GM12875 (cell line): Measurements from ENCODE around the gene STAB2.

ENCODE experiments used
- H3K4me3 ChIP-seq: one replicate; pipeline ENCODE4 v1.5.1; 2011; ENCODE audit warnings: low read depth, low read length, control low read depth
- CTCF ChIP-seq: IDR thresholded peaks from 2 replicates; pipeline ENCODE4 v1.5.1; 2011; ENCODE audit warnings: low read depth, mild to moderate bottlenecking, control low read depth, inconsistent platforms, low read length, moderate library complexity, borderline replicate concordance; ENCODE audit not compliant: insufficient read depth

Gene STAB2

GRCh38 chr12:103561174-103561573 is 25.9 kb upstream of the STAB2 start:
- no peak overlapping the region for H3K4me3 ChIP-seq
- no peak for TF ChIP-seq CTCF

GRCh38 chr12:103566398-103566797 is 20.7 kb upstream of the STAB2 start:
- no peak for TF ChIP-seq CTCF
- no peak overlapping the region for H3K4me3 ChIP-seq

- H3K4me3 ChIP-seq = no peak overlapping the region
- no peak for TF ChIP-seq CTCF
Measured at GRCh38 chr12:103569278-103569677, 17.8 kb upstream of the STAB2 start.

GRCh38 chr12:103571286-103571685 is 15.8 kb upstream of the STAB2 start:
- TF ChIP-seq CTCF = no peak
- H3K4me3 ChIP-seq = no peak overlapping the region

- no peak for TF ChIP-seq CTCF
- no peak overlapping the region for H3K4me3 ChIP-seq
Measured at GRCh38 chr12:103572312-103573045, 14.6 kb upstream of the STAB2 start.

GRCh38 chr12:103573185-103573584 is 13.9 kb upstream of the STAB2 start:
- TF ChIP-seq CTCF = no peak
- no peak overlapping the region for H3K4me3 ChIP-seq

- H3K4me3 ChIP-seq = no peak overlapping the region
- TF ChIP-seq CTCF = no peak
Measured at GRCh38 chr12:103578926-103579325, 8.1 kb upstream of the STAB2 start.
